ENCODE results near the gene LIFR. TPM values are rescaled to one million over a fixed set of nuclear protein-coding genes. Genes with fewer than 3 reads are reported as not detected.

Gene LIFR
- total and polyA plus RNA-seq, 2 donors (not counting 1 experiment from before 2014, with no cell fraction given), result 43.6 to 65.1 TPM

GRCh38 chr5:38546691-38547146 is 9.7 kb downstream of the LIFR start:
- no peak overlapping the region for H3K27ac ChIP-seq (ENCODE audit: insufficient read depth, low read length)
- H3K36me3 ChIP-seq (ENCODE audit: control insufficient read depth, insufficient read depth, low read length), result no peaks in the 10 kb centered on the region
- TF ChIP-seq CTCF (conservative IDR thresholded peaks at IDR 0.05 in 1 of 2, IDR thresholded peaks at IDR 0.05 in 1 of 2; ENCODE audit: low read depth in 1 of 2, low read length in 2 of 2), result no peak
- no peak overlapping the region for H3K4me3 ChIP-seq (replicated peaks in 1 of 4; ENCODE audit: control extremely low read depth in 1 of 4, insufficient read depth in 1 of 4, low read depth in 3 of 4, low read length in 4 of 4)
- H4K20me1 ChIP-seq (ENCODE audit: control insufficient read depth, extremely low read depth, insufficient read depth, low read length), result peaks cover 2% of the 10 kb centered on the region
- no peak overlapping the region for H3K4me2 ChIP-seq (ENCODE audit: extremely low read depth, insufficient read depth, low read length)
- no peak overlapping the region for H3K9ac ChIP-seq (ENCODE audit: insufficient read depth, low read length)
- H3K79me2 ChIP-seq (ENCODE audit: control insufficient read depth, insufficient read depth, low read length), result peaks cover 73% of the 10 kb centered on the region
- no peaks in the 10 kb centered on the region for H3K9me3 ChIP-seq (ENCODE audit: control insufficient read depth, insufficient read depth, low read depth, low read length)
- no peak overlapping the region for H2AFZ ChIP-seq (ENCODE audit: low read length)
- H3K27me3 ChIP-seq (ENCODE audit: control insufficient read depth, insufficient read depth, low read length), result no peaks in the 10 kb centered on the region
- peaks cover 12% of the 10 kb centered on the region for H3K4me1 ChIP-seq (ENCODE audit: control insufficient read depth, extremely low read depth, insufficient read depth, low read length)
- DNase-seq (ENCODE audit: low read depth in 2 of 2), result no peak

- no peak overlapping the region for H3K4me3 ChIP-seq (replicated peaks in 1 of 4; ENCODE audit: control extremely low read depth in 1 of 4, insufficient read depth in 1 of 4, low read depth in 3 of 4, low read length in 4 of 4)
- H4K20me1 ChIP-seq (ENCODE audit: control insufficient read depth, extremely low read depth, insufficient read depth, low read length), result peaks cover 5% of the 10 kb centered on the region
- H3K27me3 ChIP-seq (ENCODE audit: control insufficient read depth, insufficient read depth, low read length), result no peaks in the 10 kb centered on the region
- peaks cover under 1% of the 10 kb centered on the region for H3K4me1 ChIP-seq (ENCODE audit: control insufficient read depth, extremely low read depth, insufficient read depth, low read length)
- H3K27ac ChIP-seq (ENCODE audit: insufficient read depth, low read length), result no peak overlapping the region
- H2AFZ ChIP-seq (ENCODE audit: low read length), result no peak overlapping the region
- no peaks in the 10 kb centered on the region for H3K36me3 ChIP-seq (ENCODE audit: control insufficient read depth, insufficient read depth, low read length)
- H3K9me3 ChIP-seq (ENCODE audit: control insufficient read depth, insufficient read depth, low read depth, low read length), result no peaks in the 10 kb centered on the region
- H3K4me2 ChIP-seq (ENCODE audit: extremely low read depth, insufficient read depth, low read length), result no peak overlapping the region
- no peak for TF ChIP-seq CTCF (conservative IDR thresholded peaks at IDR 0.05 in 1 of 2, IDR thresholded peaks at IDR 0.05 in 1 of 2; ENCODE audit: low read depth in 1 of 2, low read length in 2 of 2)
- no peak for TF ChIP-seq EZH2 (IDR thresholded peaks at IDR 0.05; ENCODE audit: low read length, missing control alignments)
- no peak overlapping the region for H3K9ac ChIP-seq (ENCODE audit: insufficient read depth, low read length)
- no peak for DNase-seq (ENCODE audit: low read depth in 2 of 2)
- H3K79me2 ChIP-seq (ENCODE audit: control insufficient read depth, insufficient read depth, low read length), result peaks cover 70% of the 10 kb centered on the region
Observed at GRCh38 chr5:38543886-38544285, 12.6 kb downstream of the LIFR start.

- H3K36me3 ChIP-seq (ENCODE audit: control insufficient read depth, insufficient read depth, low read length), result no peaks in the 10 kb centered on the region
- no peaks in the 10 kb centered on the region for H3K9me3 ChIP-seq (ENCODE audit: control insufficient read depth, insufficient read depth, low read depth, low read length)
- no peaks in the 10 kb centered on the region for H3K4me1 ChIP-seq (ENCODE audit: control insufficient read depth, extremely low read depth, insufficient read depth, low read length)
- TF ChIP-seq EZH2 (IDR thresholded peaks at IDR 0.05; ENCODE audit: low read length, missing control alignments) (no peak), CTCF (conservative IDR thresholded peaks at IDR 0.05 in 1 of 2, IDR thresholded peaks at IDR 0.05 in 1 of 2; ENCODE audit: low read depth in 1 of 2, low read length in 2 of 2) (no peak)
- no peak for DNase-seq (ENCODE audit: low read depth in 2 of 2)
- H3K4me2 ChIP-seq (ENCODE audit: extremely low read depth, insufficient read depth, low read length), result no peak overlapping the region
- no peak overlapping the region for H3K4me3 ChIP-seq (replicated peaks in 1 of 4; ENCODE audit: control extremely low read depth in 1 of 4, insufficient read depth in 1 of 4, low read depth in 3 of 4, low read length in 4 of 4)
- no peak overlapping the region for H3K9ac ChIP-seq (ENCODE audit: insufficient read depth, low read length)
- peaks cover 5% of the 10 kb centered on the region for H4K20me1 ChIP-seq (ENCODE audit: control insufficient read depth, extremely low read depth, insufficient read depth, low read length)
- no peak overlapping the region for H3K27ac ChIP-seq (ENCODE audit: insufficient read depth, low read length)
- no peaks in the 10 kb centered on the region for H3K27me3 ChIP-seq (ENCODE audit: control insufficient read depth, insufficient read depth, low read length)
- no peak overlapping the region for H2AFZ ChIP-seq (ENCODE audit: low read length)
- H3K79me2 ChIP-seq (ENCODE audit: control insufficient read depth, insufficient read depth, low read length), result peaks cover 70% of the 10 kb centered on the region
Observed at GRCh38 chr5:38543074-38543473, 13.4 kb downstream of the LIFR start.
